H54 (cell line): ENCODE measurements around the gene GPATCH8.

ENCODE experiments used
- DNase-seq: peaks from one replicate; pipeline ENCODE4 v3.0.0; 2011; ENCODE audit warnings: low spot score, mixed read lengths; ENCODE audit not compliant: insufficient read length
- FAIRE-seq: peaks from 3 replicates; lab custom pipeline; 2011; peaks lifted over from hg19 to GRCh38; lab: Jason Lieb, UNC
- POLR2A ChIP-seq: IDR thresholded peaks from 2 replicates; pipeline ENCODE4 v1.6.1; 2011; ENCODE audit warnings: low read depth, mild to moderate bottlenecking, low read length

Gene GPATCH8

DNA sequence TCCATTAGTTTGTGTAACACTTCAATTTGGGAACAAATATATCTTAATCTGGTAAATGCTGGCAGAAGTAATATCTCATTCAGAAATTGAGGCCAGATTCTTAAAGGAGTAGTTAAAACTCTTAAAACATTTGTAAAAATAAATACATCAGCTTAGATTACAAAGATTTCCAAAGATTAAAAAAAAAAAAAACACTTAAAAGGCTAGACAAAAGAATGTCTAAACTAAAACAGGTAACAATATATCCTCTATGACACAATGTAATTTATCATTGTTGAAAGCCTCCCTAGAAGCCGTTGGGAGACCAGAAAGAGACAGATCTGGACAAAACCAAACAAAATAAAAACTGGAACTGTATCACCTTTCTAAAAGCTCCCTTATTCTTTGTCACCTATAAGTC is 3.5 kb downstream of the GPATCH8 start:
- FAIRE-seq, result no peak
- TF ChIP-seq POLR2A, result no peak
- DNase-seq, result no peak

DNA sequence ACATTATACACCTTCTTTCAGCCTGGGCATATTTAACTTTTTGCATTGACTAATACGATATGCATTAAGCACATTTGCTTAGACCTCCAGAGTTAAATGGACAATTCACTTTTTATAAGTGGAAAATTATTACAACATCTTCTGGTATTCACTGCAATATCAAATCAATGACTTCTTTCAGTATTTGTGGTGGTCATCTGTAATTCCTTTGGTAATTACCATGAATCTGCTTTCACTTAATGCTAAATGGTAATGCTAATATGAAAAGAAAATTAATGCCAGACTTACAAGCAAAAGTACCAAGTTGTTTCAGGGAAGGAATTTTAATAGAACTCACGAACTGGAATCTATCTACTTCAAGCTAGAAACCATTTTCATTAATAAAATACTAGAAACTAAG is 6.4 kb downstream of the GPATCH8 start:
- FAIRE-seq (peak; percentile 50), DNase-seq (no peak)
- no peak for TF ChIP-seq POLR2A

DNA sequence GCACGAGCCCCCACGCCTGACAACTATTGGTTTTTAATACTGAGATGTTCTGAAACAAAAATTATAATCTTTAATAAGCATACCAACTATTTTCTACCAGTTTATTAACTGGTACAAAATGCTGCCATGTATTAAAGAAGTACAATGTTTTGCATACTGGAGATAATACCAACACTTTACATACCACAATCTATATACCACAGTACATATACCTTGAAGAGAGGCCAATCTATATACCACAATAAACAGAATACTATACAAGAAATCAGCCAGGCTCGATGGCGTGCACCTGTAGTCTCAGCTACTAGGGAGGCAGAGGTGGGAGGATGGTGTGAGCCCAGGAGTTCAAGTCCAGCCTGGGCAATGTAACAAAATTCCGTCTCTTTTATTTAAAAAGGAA is 9.9 kb downstream of the GPATCH8 start:
- FAIRE-seq (no peak), DNase-seq (no peak)
- TF ChIP-seq POLR2A, result no peak

DNA sequence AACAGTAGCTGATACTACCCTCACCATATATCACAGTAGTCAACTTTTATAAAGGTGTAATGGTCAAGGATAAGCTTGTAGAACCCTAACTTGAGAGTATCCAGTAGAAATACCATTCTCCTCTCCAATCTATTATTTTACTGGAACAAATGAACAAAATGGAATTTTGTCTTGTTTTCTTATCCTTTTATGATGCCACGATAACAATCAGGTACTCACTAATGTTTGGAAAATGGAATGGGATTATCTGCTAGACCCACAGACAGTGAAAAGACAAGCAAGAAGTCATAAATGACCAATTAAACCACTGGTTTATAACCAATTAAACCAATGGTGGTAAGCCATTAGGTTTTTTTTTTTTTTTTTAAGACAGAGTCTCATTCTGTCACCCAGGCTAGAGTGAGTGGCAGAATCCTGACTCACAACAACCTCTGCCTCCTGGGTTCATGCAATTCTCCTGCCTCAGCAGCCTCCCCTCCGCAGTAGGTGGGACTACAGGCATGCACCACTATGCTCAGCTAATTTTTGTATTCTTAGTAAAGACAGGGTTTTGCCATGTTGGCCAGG is 10.4 kb downstream of the GPATCH8 start:
- DNase-seq (no peak), FAIRE-seq (no peak)

DNA sequence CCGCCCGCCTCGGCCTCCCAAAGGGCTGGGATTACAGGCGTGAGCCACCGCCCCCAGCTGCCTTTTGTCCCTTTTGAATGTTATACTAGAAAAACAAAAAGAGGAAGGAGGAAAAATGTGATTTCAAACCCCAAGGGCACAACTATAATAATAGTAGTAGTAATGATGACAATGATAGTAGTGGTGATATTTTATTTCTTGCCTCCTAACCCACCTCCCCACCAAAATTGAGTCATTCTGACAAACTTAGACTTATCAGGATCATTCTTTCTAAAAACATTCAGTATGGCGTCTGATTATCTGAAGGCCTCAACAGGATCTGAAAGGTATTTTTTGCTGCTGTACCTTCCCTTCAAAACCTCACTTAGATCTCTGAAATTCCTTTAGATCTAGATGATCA is 13.6 kb downstream of the GPATCH8 start:
- no peak for TF ChIP-seq POLR2A
- FAIRE-seq, result no peak
- no peak for DNase-seq

More for the DNA sequence above, 10.4 kb downstream of the GPATCH8 start:
- TF ChIP-seq POLR2A, result no peak

DNA sequence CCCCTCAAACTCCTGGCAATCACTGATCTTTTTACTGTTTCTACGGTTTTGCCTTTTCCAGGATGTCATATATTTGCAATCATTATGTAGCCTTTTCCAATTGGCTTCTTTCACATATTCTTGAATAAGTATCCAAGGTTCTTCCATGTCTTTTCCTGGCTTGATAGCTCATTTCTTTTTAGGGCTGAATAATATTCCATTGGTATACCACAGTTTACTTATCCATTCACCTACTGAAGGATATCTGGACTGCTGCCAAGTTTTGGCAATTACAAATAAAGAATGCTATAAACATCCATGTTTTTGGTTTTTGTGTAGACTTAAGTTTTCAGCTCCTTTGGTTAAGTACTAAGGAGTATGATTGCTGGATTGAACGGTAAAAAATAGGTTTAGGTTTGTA is 16.0 kb downstream of the GPATCH8 start:
- FAIRE-seq, result no peak
- TF ChIP-seq POLR2A, result no peak
- DNase-seq, result no peak

DNA sequence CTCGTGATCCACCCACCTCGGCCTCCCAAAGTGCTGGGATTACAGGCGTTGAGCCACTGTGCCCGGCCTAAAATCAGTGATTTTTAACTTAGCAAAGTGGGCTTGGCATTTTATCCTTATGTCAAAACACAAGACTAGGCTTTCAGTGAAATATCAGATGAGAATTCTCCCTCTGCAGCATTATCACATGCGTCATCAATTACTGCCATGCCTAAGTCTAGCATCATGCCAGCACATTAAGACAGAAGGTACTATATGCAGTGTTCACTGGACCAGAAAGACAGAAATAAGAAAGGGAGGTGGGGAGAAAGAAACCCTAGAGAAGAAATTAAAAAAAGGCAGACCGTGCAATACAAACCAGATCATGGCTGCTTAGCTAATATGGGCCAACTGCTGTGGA is 29.8 kb downstream of the GPATCH8 start:
- DNase-seq, result no peak
- no peak for FAIRE-seq
- no peak for TF ChIP-seq POLR2A

DNA sequence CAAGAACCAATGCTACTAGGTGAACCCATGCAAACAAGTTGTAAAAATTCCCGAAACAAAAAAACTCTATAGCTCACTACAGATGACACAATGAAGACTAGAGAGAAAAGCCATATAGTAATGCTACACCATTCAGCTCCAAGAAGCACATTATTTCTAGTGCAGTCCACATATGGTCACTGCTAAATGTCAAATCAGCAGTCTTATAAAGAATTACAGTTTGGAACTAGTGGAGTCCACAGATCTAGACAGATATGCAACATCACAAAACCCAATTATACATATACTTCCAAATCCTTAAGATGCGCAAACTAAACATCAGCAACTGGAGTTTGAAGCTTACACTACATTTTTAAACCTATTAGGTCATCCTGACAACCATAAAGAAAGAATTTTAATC is 33.5 kb downstream of the GPATCH8 start:
- TF ChIP-seq POLR2A, result no peak
- FAIRE-seq (peak; percentile 69), DNase-seq (no peak)

DNA sequence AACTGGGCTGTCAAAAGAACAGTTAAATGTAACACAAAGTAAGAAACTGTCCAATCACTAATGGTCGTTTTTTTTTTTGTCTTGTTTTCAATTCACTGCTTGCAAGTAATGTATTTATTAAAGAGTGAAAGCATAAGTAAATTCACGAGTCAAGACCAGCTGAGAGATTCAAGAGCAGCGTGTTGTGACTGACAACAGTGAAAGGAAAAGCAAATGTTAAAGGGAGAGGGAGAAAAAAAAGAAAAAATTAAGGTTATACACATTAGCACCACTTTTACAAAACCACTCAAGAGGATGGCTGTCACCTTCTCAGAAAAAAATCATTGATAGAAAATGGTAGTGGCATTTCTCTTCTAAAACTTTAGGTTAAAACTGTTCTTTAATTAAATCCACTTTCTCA is 36.1 kb downstream of the GPATCH8 start:
- DNase-seq (no peak), FAIRE-seq (peak; percentile 36)
- no peak for TF ChIP-seq POLR2A

DNA sequence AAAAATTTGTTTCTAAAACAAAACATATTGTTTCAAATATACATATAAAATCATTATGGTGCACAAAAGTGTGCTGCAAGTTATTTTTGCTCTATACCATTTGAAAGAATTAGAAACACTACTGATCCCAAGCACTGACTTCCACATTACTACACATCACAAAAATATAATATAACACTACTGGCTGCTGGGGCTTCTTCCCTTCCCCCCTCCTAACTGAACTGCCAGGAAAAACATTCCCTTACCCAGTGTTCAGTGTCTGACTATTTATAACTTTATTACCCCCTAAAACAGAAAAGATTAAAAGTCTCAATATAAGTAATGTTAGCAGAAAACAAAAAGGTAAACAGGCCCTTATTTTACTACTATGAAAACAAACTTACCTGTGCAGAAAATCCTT is 36.9 kb downstream of the GPATCH8 start:
- FAIRE-seq (no peak), DNase-seq (no peak)
- no peak for TF ChIP-seq POLR2A

DNA sequence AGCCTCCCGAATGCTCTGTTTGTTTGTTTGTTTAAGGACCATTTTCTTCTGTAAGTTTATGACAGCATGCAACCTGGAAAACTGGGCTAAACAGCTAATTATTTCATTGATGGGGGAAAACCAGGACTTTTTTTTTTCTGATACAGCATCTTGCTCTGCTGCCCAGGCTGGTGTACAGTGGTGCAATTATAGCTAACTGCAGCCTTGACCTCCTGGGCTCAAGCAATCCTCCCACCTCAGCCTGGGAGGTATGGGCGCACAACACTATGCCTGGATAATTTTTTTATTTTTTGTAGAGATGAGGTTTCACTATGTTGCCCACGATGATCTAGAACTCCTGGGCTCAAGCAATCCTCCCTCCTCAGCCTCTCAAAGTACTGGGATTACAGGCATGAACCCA is 37.3 kb downstream of the GPATCH8 start:
- no peak for FAIRE-seq

DNA sequence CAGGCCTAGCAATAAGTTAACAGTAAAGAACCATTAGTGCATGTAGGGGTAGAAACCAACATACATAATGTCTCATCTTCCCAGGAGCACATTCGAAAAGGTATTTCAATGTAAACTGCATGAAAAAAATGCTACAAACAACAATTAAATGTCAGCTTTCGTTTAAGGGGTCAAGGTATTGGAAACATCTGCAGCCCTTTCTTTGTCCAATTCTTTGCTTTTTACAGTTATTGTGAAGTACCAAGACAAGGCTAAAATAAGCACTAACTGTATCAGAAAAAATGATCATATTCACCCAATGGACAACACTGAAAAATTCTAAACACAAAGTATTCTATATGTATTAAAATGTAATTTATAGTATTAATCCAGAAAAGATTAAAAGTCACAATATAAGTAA is 37.9 kb downstream of the GPATCH8 start:
- FAIRE-seq, result peak; percentile 15
- no peak for TF ChIP-seq POLR2A
- no peak for DNase-seq

More for the DNA sequence above, 37.3 kb downstream of the GPATCH8 start:
- TF ChIP-seq POLR2A, result no peak
- DNase-seq, result no peak

DNA sequence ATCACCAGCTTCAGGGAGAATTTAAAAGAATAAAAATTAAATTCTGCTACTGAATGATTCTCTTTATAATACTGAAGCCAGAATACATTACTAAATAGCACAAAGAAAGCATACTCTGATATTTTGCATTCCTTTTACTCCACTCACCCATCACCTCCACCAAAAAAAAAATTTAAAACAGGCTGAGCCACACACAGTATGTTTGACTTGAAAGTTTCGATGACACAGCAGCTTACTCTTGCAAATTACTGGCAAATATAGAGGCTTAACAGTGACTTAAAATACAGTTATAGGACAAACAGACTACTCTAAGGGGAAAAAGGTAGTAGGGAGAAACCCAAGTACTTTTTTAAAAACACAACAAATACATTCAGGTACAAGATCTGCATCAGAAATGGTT is 39.2 kb downstream of the GPATCH8 start:
- no peak for TF ChIP-seq POLR2A
- peak; percentile 77 for FAIRE-seq
- no peak for DNase-seq

DNA sequence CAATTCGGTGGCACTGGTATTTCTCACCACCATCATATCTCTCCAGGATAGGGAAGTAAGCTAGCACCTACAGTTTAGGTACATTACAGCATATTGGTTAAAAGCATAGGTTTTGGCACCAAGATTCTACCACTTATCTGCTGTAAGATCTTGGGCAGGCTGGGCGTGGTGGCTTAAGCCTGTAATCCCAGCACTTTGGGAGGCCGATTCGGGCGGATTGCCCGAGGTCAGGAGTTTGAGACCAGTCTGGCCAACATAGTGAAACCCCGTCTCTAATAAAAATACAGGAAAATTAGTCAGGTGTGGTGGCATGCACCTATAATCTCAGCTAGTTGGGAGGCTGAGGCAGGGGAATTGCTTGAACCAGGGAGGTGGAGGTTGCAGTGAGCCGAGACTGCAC is 51.4 kb downstream of the GPATCH8 start:
- DNase-seq (no peak), FAIRE-seq (no peak)
- TF ChIP-seq POLR2A, result no peak

DNA sequence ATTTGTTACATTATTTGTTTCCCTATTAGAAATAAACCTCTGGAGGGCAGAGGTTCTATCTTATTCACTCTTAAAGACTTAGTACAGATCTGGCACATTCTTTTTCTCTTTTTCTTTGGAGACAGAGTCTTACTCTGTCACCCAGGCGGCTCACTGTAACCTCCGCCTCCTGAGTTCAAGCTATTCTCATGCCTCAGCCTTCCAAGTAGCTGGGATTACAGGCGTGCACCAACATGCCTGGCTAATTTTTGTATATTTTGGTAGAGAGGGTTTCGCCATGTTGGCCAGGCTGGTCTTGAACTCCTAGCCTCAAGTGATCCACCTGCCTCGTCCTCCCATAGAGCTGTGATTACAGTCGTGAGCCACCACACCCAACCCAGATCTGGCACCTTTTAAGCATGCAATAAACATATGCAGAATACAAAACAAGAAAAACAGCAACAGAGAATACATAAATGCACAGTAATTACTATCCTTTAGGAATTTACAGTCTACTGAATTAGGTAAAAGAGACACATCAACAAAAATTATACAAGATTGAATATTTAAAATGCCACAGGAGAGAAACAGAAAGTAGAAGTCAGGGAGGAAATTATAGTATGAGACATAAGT is 52.1 kb downstream of the GPATCH8 start:
- DNase-seq (no peak), FAIRE-seq (no peak)
- no peak for TF ChIP-seq POLR2A
